ENCODE results near the gene PSMG4. TPM values are rescaled to one million over a fixed set of nuclear protein-coding genes. Genes with fewer than 3 reads are reported as not detected.

The PSMG4 gene
- total RNA-seq, 1 experiment from 2014 or later = 27.0 TPM

DNA sequence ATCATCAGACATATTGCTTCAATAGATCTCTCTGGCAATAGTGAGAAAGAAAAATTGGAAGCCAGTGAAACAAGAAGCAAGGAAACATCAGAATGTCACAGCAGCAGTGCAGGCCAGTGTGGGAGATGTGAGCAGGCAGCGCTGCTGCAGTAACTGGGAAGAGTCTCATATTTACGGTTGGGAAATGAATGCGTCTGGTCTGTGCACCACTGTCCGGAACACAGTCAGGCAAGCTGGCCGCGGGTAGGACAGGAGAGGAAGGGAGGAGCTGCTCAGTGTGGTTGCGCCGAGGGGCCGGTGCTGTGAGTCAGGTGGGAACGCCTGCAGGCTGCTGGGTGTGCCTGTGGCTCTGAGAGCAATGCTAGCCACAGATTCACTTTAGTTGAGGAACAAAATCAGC is 6.4 kb upstream of the PSMG4 start:
- Histone ChIP-seq H3K9me3 (ENCODE audit: control insufficient read depth, insufficient read depth, low read depth, low read length) (no peaks in the 10 kb centered on the region), H3K27me3 (ENCODE audit: control insufficient read depth, insufficient read depth, low read length) (no peaks in the 10 kb centered on the region), H3K4me3 (ENCODE audit: low read depth in 2 of 2, low read length in 2 of 2) (no peak overlapping the region), H3K27ac (ENCODE audit: low read length) (no peak overlapping the region), H3K36me3 (ENCODE audit: control insufficient read depth, insufficient read depth, low read length) (no peaks in the 10 kb centered on the region), H3K4me1 (ENCODE audit: control insufficient read depth, insufficient read depth, low read length) (peaks cover 11% of the 10 kb centered on the region; the same call in 1 of the 2 replicates)
- DNase-seq (ENCODE audit: low read depth, low spot score) = no peak
- TF ChIP-seq POLR2AphosphoS5 (IDR thresholded peaks at IDR 0.05; ENCODE audit: low read depth, low read length) = no peak
- in situ Hi-C loops (cut with HindIII; ENCODE audit: low pct_unique_long_range_greater_than_20kb, low sequenced_read_pairs) = no loop called here
- CTCF ChIA-PET = interaction anchor here (0.5 to 1.5 kb wide), 4 partner anchors 92 to 707 kb away, joined by 3 to 6 read pairs (median 4); no protein-coding TSS in a partner anchor
- intact Hi-C loops (cut with micrococcal nuclease; ENCODE audit: unreplicated experiment) = loop anchor here (10.0 kb wide), 1 partner anchor 258 kb away; the partner anchor contains the start of gene NQO2
- no peak for ATAC-seq
- POLR2A ChIA-PET = no interaction called here
- no TSS peak for BruUV-seq (replicated peaks)

DNA sequence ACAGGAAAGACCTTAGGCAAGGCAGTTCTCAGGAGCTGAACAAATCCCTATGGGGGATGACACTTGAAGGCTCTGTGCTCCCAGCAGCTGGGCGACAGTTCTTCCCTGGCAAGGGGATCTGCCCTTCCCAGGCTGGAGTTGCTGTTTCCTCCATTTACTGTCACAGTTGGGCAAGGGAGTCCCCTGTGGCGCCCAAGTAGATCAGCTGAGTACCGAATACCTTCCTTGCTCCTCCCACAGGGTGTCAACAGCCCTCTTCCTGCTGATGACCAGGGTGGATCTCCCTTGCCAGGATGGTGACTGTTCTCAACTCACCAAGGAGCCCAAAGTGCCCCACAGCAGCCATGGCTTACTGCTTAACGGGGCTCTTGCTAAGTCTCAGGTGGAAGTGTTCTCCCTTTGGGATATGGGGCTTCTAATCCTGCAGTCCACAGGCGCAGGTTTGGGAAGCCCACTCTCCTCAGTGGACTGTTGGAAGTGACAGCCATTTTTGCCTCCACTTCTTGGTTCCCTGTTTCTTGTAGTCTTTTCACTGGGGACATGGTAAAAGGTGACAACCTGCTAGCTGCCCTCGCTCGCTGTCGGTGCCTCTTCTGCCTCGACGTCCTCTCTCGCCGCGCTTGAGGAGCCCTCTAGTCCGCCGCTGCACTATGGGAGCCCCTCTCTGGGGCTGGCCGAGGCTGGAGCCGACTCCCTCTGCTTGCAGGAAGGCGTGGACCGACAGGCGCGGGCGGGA is 5.7 kb upstream of the PSMG4 start:
- intact Hi-C loops (cut with micrococcal nuclease; ENCODE audit: unreplicated experiment) = loop anchor here (10.0 kb wide), 1 partner anchor 258 kb away; the partner anchor contains the start of gene NQO2
- POLR2A ChIA-PET = no interaction called here
- DNase-seq (ENCODE audit: low read depth, low spot score) (no peak), ATAC-seq (no peak)
- Histone ChIP-seq H3K9me3 (ENCODE audit: control insufficient read depth, insufficient read depth, low read depth, low read length) (no peaks in the 10 kb centered on the region), H3K27me3 (ENCODE audit: control insufficient read depth, insufficient read depth, low read length) (no peaks in the 10 kb centered on the region), H3K27ac (ENCODE audit: low read length) (no peak overlapping the region), H3K4me1 (ENCODE audit: control insufficient read depth, insufficient read depth, low read length) (peaks cover 9% of the 10 kb centered on the region; the same call in 1 of the 2 replicates), H3K36me3 (ENCODE audit: control insufficient read depth, insufficient read depth, low read length) (no peaks in the 10 kb centered on the region), H3K4me3 (ENCODE audit: low read depth in 2 of 2, low read length in 2 of 2) (no peak overlapping the region)
- TF ChIP-seq POLR2AphosphoS5 (IDR thresholded peaks at IDR 0.05; ENCODE audit: low read depth, low read length) = no peak
- TF ChIP-seq, protein P1, sequence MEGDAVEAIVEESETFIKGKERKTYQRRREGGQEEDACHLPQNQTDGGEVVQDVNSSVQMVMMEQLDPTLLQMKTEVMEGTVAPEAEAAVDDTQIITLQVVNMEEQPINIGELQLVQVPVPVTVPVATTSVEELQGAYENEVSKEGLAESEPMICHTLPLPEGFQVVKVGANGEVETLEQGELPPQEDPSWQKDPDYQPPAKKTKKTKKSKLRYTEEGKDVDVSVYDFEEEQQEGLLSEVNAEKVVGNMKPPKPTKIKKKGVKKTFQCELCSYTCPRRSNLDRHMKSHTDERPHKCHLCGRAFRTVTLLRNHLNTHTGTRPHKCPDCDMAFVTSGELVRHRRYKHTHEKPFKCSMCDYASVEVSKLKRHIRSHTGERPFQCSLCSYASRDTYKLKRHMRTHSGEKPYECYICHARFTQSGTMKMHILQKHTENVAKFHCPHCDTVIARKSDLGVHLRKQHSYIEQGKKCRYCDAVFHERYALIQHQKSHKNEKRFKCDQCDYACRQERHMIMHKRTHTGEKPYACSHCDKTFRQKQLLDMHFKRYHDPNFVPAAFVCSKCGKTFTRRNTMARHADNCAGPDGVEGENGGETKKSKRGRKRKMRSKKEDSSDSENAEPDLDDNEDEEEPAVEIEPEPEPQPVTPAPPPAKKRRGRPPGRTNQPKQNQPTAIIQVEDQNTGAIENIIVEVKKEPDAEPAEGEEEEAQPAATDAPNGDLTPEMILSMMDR (IDR thresholded peaks at IDR 0.05) = no peak
- TF ChIP-seq TCF7L2 (IDR thresholded peaks at IDR 0.05; ENCODE audit: low read depth, low read length) = no peak
- TF ChIP-seq, protein P2, sequence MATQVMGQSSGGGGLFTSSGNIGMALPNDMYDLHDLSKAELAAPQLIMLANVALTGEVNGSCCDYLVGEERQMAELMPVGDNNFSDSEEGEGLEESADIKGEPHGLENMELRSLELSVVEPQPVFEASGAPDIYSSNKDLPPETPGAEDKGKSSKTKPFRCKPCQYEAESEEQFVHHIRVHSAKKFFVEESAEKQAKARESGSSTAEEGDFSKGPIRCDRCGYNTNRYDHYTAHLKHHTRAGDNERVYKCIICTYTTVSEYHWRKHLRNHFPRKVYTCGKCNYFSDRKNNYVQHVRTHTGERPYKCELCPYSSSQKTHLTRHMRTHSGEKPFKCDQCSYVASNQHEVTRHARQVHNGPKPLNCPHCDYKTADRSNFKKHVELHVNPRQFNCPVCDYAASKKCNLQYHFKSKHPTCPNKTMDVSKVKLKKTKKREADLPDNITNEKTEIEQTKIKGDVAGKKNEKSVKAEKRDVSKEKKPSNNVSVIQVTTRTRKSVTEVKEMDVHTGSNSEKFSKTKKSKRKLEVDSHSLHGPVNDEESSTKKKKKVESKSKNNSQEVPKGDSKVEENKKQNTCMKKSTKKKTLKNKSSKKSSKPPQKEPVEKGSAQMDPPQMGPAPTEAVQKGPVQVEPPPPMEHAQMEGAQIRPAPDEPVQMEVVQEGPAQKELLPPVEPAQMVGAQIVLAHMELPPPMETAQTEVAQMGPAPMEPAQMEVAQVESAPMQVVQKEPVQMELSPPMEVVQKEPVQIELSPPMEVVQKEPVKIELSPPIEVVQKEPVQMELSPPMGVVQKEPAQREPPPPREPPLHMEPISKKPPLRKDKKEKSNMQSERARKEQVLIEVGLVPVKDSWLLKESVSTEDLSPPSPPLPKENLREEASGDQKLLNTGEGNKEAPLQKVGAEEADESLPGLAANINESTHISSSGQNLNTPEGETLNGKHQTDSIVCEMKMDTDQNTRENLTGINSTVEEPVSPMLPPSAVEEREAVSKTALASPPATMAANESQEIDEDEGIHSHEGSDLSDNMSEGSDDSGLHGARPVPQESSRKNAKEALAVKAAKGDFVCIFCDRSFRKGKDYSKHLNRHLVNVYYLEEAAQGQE (IDR thresholded peaks at IDR 0.05; ENCODE audit: insufficient read depth in 1 of 2, low read depth in 2 of 2, low read length in 1 of 2) = no peak
- TF ChIP-seq SIN3A (IDR thresholded peaks at IDR 0.05; ENCODE audit: borderline replicate concordance, insufficient read depth, low read depth, low read length) = no peak
- in situ Hi-C loops (cut with HindIII; ENCODE audit: low pct_unique_long_range_greater_than_20kb, low sequenced_read_pairs) = no loop called here
- CTCF ChIA-PET = interaction anchor here (0.5 to 0.6 kb wide), 2 partner anchors 117 to 708 kb away, joined by 3 read pairs; no protein-coding TSS in a partner anchor
- BruUV-seq (replicated peaks) = no TSS peak

DNA sequence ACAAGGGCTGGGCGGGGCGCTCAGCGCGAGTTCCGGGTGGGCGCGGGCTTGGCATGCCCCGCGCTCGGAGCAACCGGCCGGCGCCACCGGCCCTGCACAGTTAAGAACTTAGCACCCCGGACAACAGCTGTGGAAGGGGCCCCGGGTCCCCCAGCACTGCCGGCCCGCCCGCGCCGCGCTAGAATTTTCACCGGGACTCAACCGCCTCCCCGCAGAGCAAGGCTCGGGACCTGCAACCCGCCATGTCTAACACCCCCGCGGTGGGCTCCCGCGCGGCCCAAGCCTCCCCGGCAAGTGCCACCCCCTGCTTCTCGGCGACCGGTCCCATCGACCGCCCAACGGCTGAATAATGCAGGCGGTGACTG is 5.2 kb upstream of the PSMG4 start:
- intact Hi-C loops (cut with micrococcal nuclease; ENCODE audit: unreplicated experiment) (loop anchor here (10.0 kb wide), 1 partner anchor 259 kb away; the partner anchor contains the start of gene NQO2), in situ Hi-C loops (cut with HindIII; ENCODE audit: low pct_unique_long_range_greater_than_20kb, low sequenced_read_pairs) (no loop called here)
- no peak overlapping the region for H3K4me3 ChIP-seq (ENCODE audit: low read depth in 2 of 2, low read length in 2 of 2)
- TF ChIP-seq, protein P1 (IDR thresholded peaks at IDR 0.05) = no peak
- TF ChIP-seq POLR2AphosphoS5 (IDR thresholded peaks at IDR 0.05; ENCODE audit: low read depth, low read length) (no peak), TCF7L2 (IDR thresholded peaks at IDR 0.05; ENCODE audit: low read depth, low read length) (no peak)
- no peaks in the 10 kb centered on the region for H3K9me3 ChIP-seq (ENCODE audit: control insufficient read depth, insufficient read depth, low read depth, low read length)
- H3K27ac ChIP-seq (ENCODE audit: low read length) = no peak overlapping the region
- no peak for DNase-seq (ENCODE audit: low read depth, low spot score)
- no TSS peak for BruUV-seq (replicated peaks)
- H3K4me1 ChIP-seq (ENCODE audit: control insufficient read depth, insufficient read depth, low read length) = peaks cover 8% of the 10 kb centered on the region; the same call in 1 of the 2 replicates
- CTCF ChIA-PET = no interaction called here
- H3K36me3 ChIP-seq (ENCODE audit: control insufficient read depth, insufficient read depth, low read length) = no peaks in the 10 kb centered on the region
- POLR2A ChIA-PET = no interaction called here
- ATAC-seq = no peak
- no peaks in the 10 kb centered on the region for H3K27me3 ChIP-seq (ENCODE audit: control insufficient read depth, insufficient read depth, low read length)
